K562 (cell line): ENCODE measurements around the gene MRPL4.

ENCODE experiments used
- ELF1 ChIP-seq: fragments of 200-800 bp; sonication (Bioruptor generic); IDR thresholded peaks from 2 replicates; pipeline ENCODE4 v1.6.1; 2016; ENCODE audit warnings: missing genetic modification characterization, missing compliant biosample characterization
- IRF9 ChIP-seq: fragments of 450-650 bp; IDR thresholded peaks from 2 replicates; pipeline ENCODE4 v1.6.1; 2016; ENCODE audit warnings: missing biosample characterization, missing genetic modification characterization
- SP1 ChIP-seq: sonication (generic); formaldehyde crosslinking; IDR thresholded peaks from 2 replicates; pipeline ENCODE4 v1.8.1; 2022; ENCODE audit warnings: mild to moderate bottlenecking, missing genetic modification reagents
- WHSC1 ChIP-seq: IDR thresholded peaks from one replicate; pipeline ENCODE4 v1.6.1; 2012; ENCODE audit warnings: low read length, control low read depth, inconsistent platforms
- ZKSCAN3 ChIP-seq: fragments of 250-450 bp; sonication (Bioruptor Pico); IDR thresholded peaks from 2 replicates; pipeline ENCODE4 v1.4.0; 2020
- ZNF217 ChIP-seq: sonication (generic); formaldehyde crosslinking; IDR thresholded peaks from 2 replicates; pipeline ENCODE4 v1.8.0; 2022; ENCODE audit warnings: mild to moderate bottlenecking, missing genetic modification reagents
- ZNF280A ChIP-seq: fragments of 450-650 bp; IDR thresholded peaks from 2 replicates; pipeline ENCODE4 v1.6.1; 2018; ENCODE audit warnings: mild to moderate bottlenecking, low read depth; ENCODE audit not compliant: partially characterized antibody
- TF ChIP-seq, protein P1 (sequence below), 2 experiments: IDR thresholded peaks; 2 replicates each; pipeline ENCODE4 v1.6.1; 2011; ENCODE audit warnings: borderline replicate concordance in 1 of 2, control low read depth in 1 of 2, low read depth in 1 of 2, low read length in 1 of 2, mild to moderate bottlenecking in 1 of 2, mixed read lengths in 1 of 2, moderate library complexity in 1 of 2; ENCODE audit not compliant: insufficient read depth in 1 of 2, insufficient read length in 1 of 2, poor library complexity in 1 of 2, severe bottlenecking in 1 of 2; ENCODE audit errors: extremely low read depth in 1 of 2
- TF ChIP-seq, protein P2 (sequence below): sonication (generic); formaldehyde crosslinking; IDR thresholded peaks from 2 replicates; pipeline ENCODE4 v1.9.0; 2022; ENCODE audit warnings: mild to moderate bottlenecking, missing genetic modification reagents
- TF ChIP-seq, protein P3 (sequence below): fragments of 450-650 bp; formaldehyde crosslinking; IDR thresholded peaks from 2 replicates; pipeline ENCODE4 v1.4.0; 2022; ENCODE audit warnings: missing genetic modification characterization

GRCh38 chr19:10230861-10231611, 21.0 kb upstream of the MRPL4 start, which contains the start of gene S1PR2:
- TF ChIP-seq, protein P1, sequence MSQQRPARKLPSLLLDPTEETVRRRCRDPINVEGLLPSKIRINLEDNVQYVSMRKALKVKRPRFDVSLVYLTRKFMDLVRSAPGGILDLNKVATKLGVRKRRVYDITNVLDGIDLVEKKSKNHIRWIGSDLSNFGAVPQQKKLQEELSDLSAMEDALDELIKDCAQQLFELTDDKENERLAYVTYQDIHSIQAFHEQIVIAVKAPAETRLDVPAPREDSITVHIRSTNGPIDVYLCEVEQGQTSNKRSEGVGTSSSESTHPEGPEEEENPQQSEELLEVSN (IDR thresholded peaks at IDR 0.05; ENCODE audit: borderline replicate concordance in 1 of 2, extremely low read depth in 1 of 2, insufficient read depth in 1 of 2, insufficient read length in 1 of 2, low read depth in 1 of 2, low read length in 1 of 2, poor library complexity in 1 of 2, severe bottlenecking in 1 of 2): peak in 1 of 2 experiments; percentile 66
- TF ChIP-seq ZNF217 (CRISPR knock-in tag) (no peak), WHSC1 (no peak), ZNF280A (no peak), ZKSCAN3 (no peak), IRF9 (no peak), SP1 (CRISPR knock-in tag) (no peak; the same call in 1 of the 2 replicates), ELF1 (tag) (no peak)
- TF ChIP-seq, protein P2, sequence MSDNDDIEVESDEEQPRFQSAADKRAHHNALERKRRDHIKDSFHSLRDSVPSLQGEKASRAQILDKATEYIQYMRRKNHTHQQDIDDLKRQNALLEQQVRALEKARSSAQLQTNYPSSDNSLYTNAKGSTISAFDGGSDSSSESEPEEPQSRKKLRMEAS: peak; percentile 32
- TF ChIP-seq, protein P3, sequence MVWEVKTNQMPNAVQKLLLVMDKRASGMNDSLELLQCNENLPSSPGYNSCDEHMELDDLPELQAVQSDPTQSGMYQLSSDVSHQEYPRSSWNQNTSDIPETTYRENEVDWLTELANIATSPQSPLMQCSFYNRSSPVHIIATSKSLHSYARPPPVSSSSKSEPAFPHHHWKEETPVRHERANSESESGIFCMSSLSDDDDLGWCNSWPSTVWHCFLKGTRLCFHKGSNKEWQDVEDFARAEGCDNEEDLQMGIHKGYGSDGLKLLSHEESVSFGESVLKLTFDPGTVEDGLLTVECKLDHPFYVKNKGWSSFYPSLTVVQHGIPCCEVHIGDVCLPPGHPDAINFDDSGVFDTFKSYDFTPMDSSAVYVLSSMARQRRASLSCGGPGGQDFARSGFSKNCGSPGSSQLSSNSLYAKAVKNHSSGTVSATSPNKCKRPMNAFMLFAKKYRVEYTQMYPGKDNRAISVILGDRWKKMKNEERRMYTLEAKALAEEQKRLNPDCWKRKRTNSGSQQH (CRISPR knock-in tag): no peak
